HS-27A (cell line): ENCODE measurements around the gene ZNF469.
"Not testable (repeated sequence)": the region's sequence is repeated elsewhere in the genome, so short reads cannot be mapped to it uniquely, and the experiment has no call there.

ENCODE experiments used
- DNase-seq: peaks from one replicate; pipeline ENCODE4 v3.0.0-alpha.2; 2012; ENCODE audit warnings: low read depth, missing footprints

Gene ZNF469

GRCh38 chr16:88393034-88393433 lies 10.3 kb downstream of the ZNF469 start:
- DNase-seq = no peak

GRCh38 chr16:88393571-88393970 lies 10.8 kb downstream of the ZNF469 start:
- DNase-seq = no peak

GRCh38 chr16:88394426-88394825 lies 11.7 kb downstream of the ZNF469 start:
- no peak for DNase-seq

GRCh38 chr16:88395669-88396584 lies 13.2 kb downstream of the ZNF469 start:
- DNase-seq = no peak

- DNase-seq = no peak
These were observed 15.6 kb downstream of the ZNF469 start for GRCh38 chr16:88398170-88398873.

- no peak for DNase-seq
These were observed 16.1 kb downstream of the ZNF469 start for GRCh38 chr16:88398874-88399178.

- no peak for DNase-seq
These were observed 17.4 kb downstream of the ZNF469 start for GRCh38 chr16:88400186-88400585.

GRCh38 chr16:88401604-88402246 lies 19.0 kb downstream of the ZNF469 start:
- DNase-seq = no peak

GRCh38 chr16:88402551-88403240 lies 19.9 kb downstream of the ZNF469 start:
- no peak for DNase-seq

- no peak for DNase-seq
These were observed 21.2 kb downstream of the ZNF469 start for GRCh38 chr16:88403794-88404581.

GRCh38 chr16:88404769-88405168 lies 22.0 kb downstream of the ZNF469 start:
- no peak for DNase-seq

GRCh38 chr16:88405216-88406060 lies 22.7 kb downstream of the ZNF469 start:
- DNase-seq = no peak

GRCh38 chr16:88406096-88407041 lies 23.6 kb downstream of the ZNF469 start:
- DNase-seq = no peak

GRCh38 chr16:88407042-88407420 lies 24.3 kb downstream of the ZNF469 start:
- DNase-seq = no peak

- DNase-seq = no peak
These were observed 25.0 kb downstream of the ZNF469 start for GRCh38 chr16:88407807-88408206.

GRCh38 chr16:88408561-88409142 lies 25.9 kb downstream of the ZNF469 start:
- DNase-seq = no peak

- no peak for DNase-seq
These were observed 26.7 kb downstream of the ZNF469 start for GRCh38 chr16:88409296-88410065.

GRCh38 chr16:88410297-88410968 lies 27.7 kb downstream of the ZNF469 start:
- DNase-seq = not testable (repeated sequence)
